ENCODE results near the gene ANK2.

Gene ANK2

DNA sequence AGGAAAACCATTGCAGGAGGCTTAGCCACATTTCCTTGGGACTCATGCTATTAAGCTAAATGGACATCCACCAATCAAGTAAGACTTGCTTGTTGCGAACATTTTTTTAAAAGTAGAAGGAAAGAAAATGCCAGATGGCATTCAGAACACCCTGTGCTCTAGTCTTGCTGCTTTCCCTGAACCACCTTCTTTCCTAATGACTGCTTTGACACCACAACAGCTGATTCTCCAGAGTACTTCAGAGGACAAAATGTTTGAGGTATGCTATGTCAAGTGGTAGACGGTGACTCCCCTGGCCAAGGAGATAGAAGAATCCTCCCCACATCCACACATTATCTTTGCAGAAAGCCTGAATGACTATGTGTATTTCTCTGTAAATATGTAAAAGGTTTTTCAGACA is 65.4 kb downstream of the ANK2 start:
- no peaks in the 10 kb centered on the region for H3K27me3 ChIP-seq (ENCODE audit: control insufficient read depth, insufficient read depth, low read length)
- DNase-seq (ENCODE audit: low read depth, low spot score): no peak
- H3K27ac ChIP-seq (ENCODE audit: low read length): no peak overlapping the region
- H3K36me3 ChIP-seq (ENCODE audit: control insufficient read depth, insufficient read depth, low read length): no peaks in the 10 kb centered on the region
- peaks cover 4% of the 10 kb centered on the region for H3K4me1 ChIP-seq (ENCODE audit: control insufficient read depth, insufficient read depth, low read length)
- WGBS (ENCODE audit: insufficient coverage, insufficient read length): no CpG with 5 or more reads among the region's 2 CpGs
- H3K4me3 ChIP-seq (ENCODE audit: low read length): no peak overlapping the region
- no peaks in the 10 kb centered on the region for H3K9me3 ChIP-seq (ENCODE audit: control insufficient read depth, insufficient read depth, low read length)

GRCh38 chr4:113116414-113117357 is 67.2 kb downstream of the ANK2 start:
- Histone ChIP-seq H3K4me3 (ENCODE audit: low read length) (no peak overlapping the region; the same call in 1 of the 2 replicates), H3K9me3 (ENCODE audit: control insufficient read depth, insufficient read depth, low read length) (no peaks in the 10 kb centered on the region), H3K4me1 (ENCODE audit: control insufficient read depth, insufficient read depth, low read length) (peaks cover 4% of the 10 kb centered on the region), H3K27ac (ENCODE audit: low read length) (no peak overlapping the region), H3K27me3 (ENCODE audit: control insufficient read depth, insufficient read depth, low read length) (no peaks in the 10 kb centered on the region), H3K36me3 (ENCODE audit: control insufficient read depth, insufficient read depth, low read length) (no peaks in the 10 kb centered on the region)
- WGBS (ENCODE audit: insufficient coverage, insufficient read length): no CpG with 5 or more reads among the region's 17 CpGs
- DNase-seq (ENCODE audit: low read depth, low spot score): no peak

GRCh38 chr4:113117358-113117702 is 67.9 kb downstream of the ANK2 start:
- WGBS (ENCODE audit: insufficient coverage, insufficient read length): no CpG with 5 or more reads among the region's 3 CpGs
- Histone ChIP-seq H3K27me3 (ENCODE audit: control insufficient read depth, insufficient read depth, low read length) (no peaks in the 10 kb centered on the region), H3K4me3 (ENCODE audit: low read length) (no peak overlapping the region), H3K27ac (ENCODE audit: low read length) (no peak overlapping the region), H3K9me3 (ENCODE audit: control insufficient read depth, insufficient read depth, low read length) (no peaks in the 10 kb centered on the region), H3K4me1 (ENCODE audit: control insufficient read depth, insufficient read depth, low read length) (peaks cover 4% of the 10 kb centered on the region), H3K36me3 (ENCODE audit: control insufficient read depth, insufficient read depth, low read length) (no peaks in the 10 kb centered on the region)
- no peak for DNase-seq (ENCODE audit: low read depth, low spot score)

- Histone ChIP-seq H3K9me3 (ENCODE audit: control insufficient read depth, insufficient read depth, low read length) (no peaks in the 10 kb centered on the region), H3K27me3 (ENCODE audit: control insufficient read depth, insufficient read depth, low read length) (no peaks in the 10 kb centered on the region), H3K4me1 (ENCODE audit: control insufficient read depth, insufficient read depth, low read length) (no peaks in the 10 kb centered on the region), H3K4me3 (ENCODE audit: low read length) (no peak overlapping the region), H3K36me3 (ENCODE audit: control insufficient read depth, insufficient read depth, low read length) (no peaks in the 10 kb centered on the region), H3K27ac (ENCODE audit: low read length) (no peak overlapping the region)
- no CpG with 5 or more reads among the region's 1 CpG for WGBS (ENCODE audit: insufficient coverage, insufficient read length)
- DNase-seq (ENCODE audit: low read depth, low spot score): no peak
These were observed 72.6 kb downstream of the ANK2 start for GRCh38 chr4:113122066-113122465.

DNA sequence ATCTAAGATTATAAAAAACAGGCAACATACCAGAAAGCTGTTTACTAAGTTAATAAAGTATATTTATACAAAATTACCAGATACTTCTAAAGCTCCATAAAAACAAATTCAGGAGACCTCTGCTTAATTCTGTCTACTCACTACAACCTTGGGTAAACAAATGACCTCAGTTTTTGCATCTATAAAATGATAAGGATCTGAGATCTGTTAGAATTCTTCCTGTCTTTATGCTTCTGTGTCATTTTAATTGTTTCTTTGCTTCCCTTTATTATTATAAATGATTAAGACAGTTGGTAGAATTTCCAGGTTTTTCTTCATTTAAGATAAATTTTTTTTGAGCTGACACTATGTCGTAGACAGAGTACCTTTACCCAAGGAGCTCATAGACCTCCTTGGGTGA is 76.0 kb downstream of the ANK2 start:
- H3K4me3 ChIP-seq (ENCODE audit: low read length): no peak overlapping the region
- H3K27me3 ChIP-seq (ENCODE audit: control insufficient read depth, insufficient read depth, low read length): no peaks in the 10 kb centered on the region
- H3K36me3 ChIP-seq (ENCODE audit: control insufficient read depth, insufficient read depth, low read length): no peaks in the 10 kb centered on the region
- H3K4me1 ChIP-seq (ENCODE audit: control insufficient read depth, insufficient read depth, low read length): no peaks in the 10 kb centered on the region
- no CpG with 5 or more reads among the region's 1 CpG for WGBS (ENCODE audit: insufficient coverage, insufficient read length)
- H3K27ac ChIP-seq (ENCODE audit: low read length): no peak overlapping the region
- H3K9me3 ChIP-seq (ENCODE audit: control insufficient read depth, insufficient read depth, low read length): no peaks in the 10 kb centered on the region
- no peak for DNase-seq (ENCODE audit: low read depth, low spot score)

DNA sequence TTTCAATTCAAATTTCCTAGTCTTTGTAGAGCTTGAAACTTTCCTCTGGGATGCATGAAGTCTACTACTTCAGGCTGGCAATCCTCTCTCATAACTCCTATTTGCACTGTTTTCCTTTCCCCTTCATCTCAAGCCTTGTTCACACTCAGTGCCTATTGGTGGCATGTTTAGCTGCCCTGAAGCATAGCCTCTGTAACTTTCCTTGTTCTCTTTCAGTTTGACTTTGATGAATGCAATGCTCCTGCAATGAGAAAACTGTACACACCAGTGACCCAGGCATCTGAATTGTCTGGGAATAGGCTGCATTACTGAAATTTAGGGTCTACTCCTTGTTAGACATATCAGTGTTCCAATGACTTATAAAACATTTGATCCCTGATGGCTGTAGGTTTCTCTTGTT is 81.7 kb downstream of the ANK2 start:
- Histone ChIP-seq H3K4me3 (ENCODE audit: low read length) (no peak overlapping the region), H3K27ac (ENCODE audit: low read length) (no peak overlapping the region), H3K27me3 (ENCODE audit: control insufficient read depth, insufficient read depth, low read length) (no peaks in the 10 kb centered on the region), H3K9me3 (ENCODE audit: control insufficient read depth, insufficient read depth, low read length) (no peaks in the 10 kb centered on the region), H3K4me1 (ENCODE audit: control insufficient read depth, insufficient read depth, low read length) (no peaks in the 10 kb centered on the region; the same call in 1 of the 2 replicates), H3K36me3 (ENCODE audit: control insufficient read depth, insufficient read depth, low read length) (no peaks in the 10 kb centered on the region)
- DNase-seq (ENCODE audit: low read depth, low spot score): no peak

DNA sequence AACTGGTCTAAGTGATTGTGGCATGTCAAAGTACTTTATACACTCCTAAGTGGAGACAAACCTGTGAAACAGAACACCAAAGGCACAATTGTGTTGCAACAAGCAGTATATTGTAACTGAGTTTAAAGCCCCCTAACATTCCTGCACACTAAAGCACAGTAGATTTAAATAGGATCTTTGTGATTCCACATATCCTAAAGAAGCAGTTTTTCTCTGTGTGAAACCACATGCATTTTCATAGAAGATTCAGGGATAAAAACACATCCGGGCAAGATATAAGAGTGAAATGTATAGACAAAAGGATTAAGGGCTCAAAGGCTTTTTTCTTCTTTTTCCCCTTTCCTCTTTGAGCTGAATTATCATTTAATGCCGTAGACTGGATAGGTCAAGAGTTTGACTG is 82.2 kb downstream of the ANK2 start:
- Histone ChIP-seq H3K4me1 (ENCODE audit: control insufficient read depth, insufficient read depth, low read length) (no peaks in the 10 kb centered on the region; the same call in 1 of the 2 replicates), H3K36me3 (ENCODE audit: control insufficient read depth, insufficient read depth, low read length) (no peaks in the 10 kb centered on the region), H3K27ac (ENCODE audit: low read length) (no peak overlapping the region), H3K27me3 (ENCODE audit: control insufficient read depth, insufficient read depth, low read length) (no peaks in the 10 kb centered on the region; the same call in 1 of the 2 replicates), H3K9me3 (ENCODE audit: control insufficient read depth, insufficient read depth, low read length) (no peaks in the 10 kb centered on the region), H3K4me3 (ENCODE audit: low read length) (no peak overlapping the region)
- DNase-seq (ENCODE audit: low read depth, low spot score): no peak
- WGBS (ENCODE audit: insufficient coverage, insufficient read length): no CpG with 5 or more reads among the region's 2 CpGs

- Histone ChIP-seq H3K27ac (ENCODE audit: low read length) (no peak overlapping the region), H3K9me3 (ENCODE audit: control insufficient read depth, insufficient read depth, low read length) (no peaks in the 10 kb centered on the region), H3K4me1 (ENCODE audit: control insufficient read depth, insufficient read depth, low read length) (peaks cover 4% of the 10 kb centered on the region), H3K27me3 (ENCODE audit: control insufficient read depth, insufficient read depth, low read length) (no peaks in the 10 kb centered on the region), H3K4me3 (ENCODE audit: low read length) (no peak overlapping the region), H3K36me3 (ENCODE audit: control insufficient read depth, insufficient read depth, low read length) (no peaks in the 10 kb centered on the region)
- no peak for DNase-seq (ENCODE audit: low read depth, low spot score)
- no CpG with 5 or more reads among the region's 3 CpGs for WGBS (ENCODE audit: insufficient coverage, insufficient read length)
These were observed 92.5 kb downstream of the ANK2 start for GRCh38 chr4:113141901-113142346.

GRCh38 chr4:113142351-113142750 is 92.9 kb downstream of the ANK2 start:
- Histone ChIP-seq H3K27me3 (ENCODE audit: control insufficient read depth, insufficient read depth, low read length) (no peaks in the 10 kb centered on the region), H3K27ac (ENCODE audit: low read length) (no peak overlapping the region), H3K36me3 (ENCODE audit: control insufficient read depth, insufficient read depth, low read length) (no peaks in the 10 kb centered on the region), H3K4me3 (ENCODE audit: low read length) (no peak overlapping the region), H3K4me1 (ENCODE audit: control insufficient read depth, insufficient read depth, low read length) (peaks cover 6% of the 10 kb centered on the region), H3K9me3 (ENCODE audit: control insufficient read depth, insufficient read depth, low read length) (no peaks in the 10 kb centered on the region)
- WGBS (ENCODE audit: insufficient coverage, insufficient read length): no CpG with 5 or more reads among the region's 3 CpGs
- no peak for DNase-seq (ENCODE audit: low read depth, low spot score)

- H3K4me1 ChIP-seq (ENCODE audit: control insufficient read depth, insufficient read depth, low read length): peaks cover 8% of the 10 kb centered on the region
- no CpG with 5 or more reads among the region's 2 CpGs for WGBS (ENCODE audit: insufficient coverage, insufficient read length)
- H3K27me3 ChIP-seq (ENCODE audit: control insufficient read depth, insufficient read depth, low read length): no peaks in the 10 kb centered on the region
- no peaks in the 10 kb centered on the region for H3K9me3 ChIP-seq (ENCODE audit: control insufficient read depth, insufficient read depth, low read length)
- H3K36me3 ChIP-seq (ENCODE audit: control insufficient read depth, insufficient read depth, low read length): no peaks in the 10 kb centered on the region
- no peak for DNase-seq (ENCODE audit: low read depth, low spot score)
- no peak overlapping the region for H3K27ac ChIP-seq (ENCODE audit: low read length)
- no peak overlapping the region for H3K4me3 ChIP-seq (ENCODE audit: low read length)
These were observed 94.6 kb downstream of the ANK2 start for GRCh38 chr4:113144091-113144490.

GRCh38 chr4:113145147-113145518 is 95.7 kb downstream of the ANK2 start:
- peaks cover 8% of the 10 kb centered on the region for H3K4me1 ChIP-seq (ENCODE audit: control insufficient read depth, insufficient read depth, low read length)
- no peak for DNase-seq (ENCODE audit: low read depth, low spot score)
- no peak overlapping the region for H3K4me3 ChIP-seq (ENCODE audit: low read length)
- no peaks in the 10 kb centered on the region for H3K27me3 ChIP-seq (ENCODE audit: control insufficient read depth, insufficient read depth, low read length)
- WGBS (ENCODE audit: insufficient coverage, insufficient read length): no CpG with 5 or more reads among the region's 1 CpG
- H3K9me3 ChIP-seq (ENCODE audit: control insufficient read depth, insufficient read depth, low read length): no peaks in the 10 kb centered on the region
- H3K36me3 ChIP-seq (ENCODE audit: control insufficient read depth, insufficient read depth, low read length): no peaks in the 10 kb centered on the region
- no peak overlapping the region for H3K27ac ChIP-seq (ENCODE audit: low read length)

Data from iPS DF 6.9 (cell line).